ENCODE data around the gene CYP26A1. TPM values are rescaled to one million over a fixed set of nuclear protein-coding genes. Genes with fewer than 3 reads are reported as not detected.

Gene CYP26A1
- total RNA-seq, 1 donor from 2014 or later: not detected

GRCh38 chr10:93074597-93075368 is 1.1 kb downstream of the CYP26A1 start:
- H3K27me3 ChIP-seq (ENCODE audit: control insufficient read depth, insufficient read depth, low read length): peaks cover 69% of the 10 kb centered on the region
- TF ChIP-seq CTCF (IDR thresholded peaks at IDR 0.05; ENCODE audit: insufficient read depth, low read length, poor library complexity, severe bottlenecking): no peak
- no peak overlapping the region for H3K4me3 ChIP-seq (ENCODE audit: low read depth, low read length)
- H3K36me3 ChIP-seq (ENCODE audit: control insufficient read depth, insufficient read depth, low read length): no peaks in the 10 kb centered on the region
- no peak for DNase-seq (ENCODE audit: low read depth)

- H3K36me3 ChIP-seq (ENCODE audit: control insufficient read depth, insufficient read depth, low read length): no peaks in the 10 kb centered on the region
- H3K4me3 ChIP-seq (ENCODE audit: low read depth, low read length): no peak overlapping the region
- TF ChIP-seq CTCF (IDR thresholded peaks at IDR 0.05; ENCODE audit: insufficient read depth, low read length, poor library complexity, severe bottlenecking): no peak
- peaks cover 65% of the 10 kb centered on the region for H3K27me3 ChIP-seq (ENCODE audit: control insufficient read depth, insufficient read depth, low read length)
- DNase-seq (ENCODE audit: low read depth): no peak
These were observed 1.9 kb downstream of the CYP26A1 start for GRCh38 chr10:93075369-93076221.

- no peak for DNase-seq (ENCODE audit: low read depth)
- no peak for TF ChIP-seq CTCF (IDR thresholded peaks at IDR 0.05; ENCODE audit: insufficient read depth, low read length, poor library complexity, severe bottlenecking)
- Histone ChIP-seq H3K27me3 (ENCODE audit: control insufficient read depth, insufficient read depth, low read length) (peaks cover 54% of the 10 kb centered on the region), H3K4me3 (ENCODE audit: low read depth, low read length) (no peak overlapping the region), H3K36me3 (ENCODE audit: control insufficient read depth, insufficient read depth, low read length) (no peaks in the 10 kb centered on the region)
These were observed 3.2 kb downstream of the CYP26A1 start for GRCh38 chr10:93076871-93077270.

- H3K27me3 ChIP-seq (ENCODE audit: control insufficient read depth, insufficient read depth, low read length): peaks cover 44% of the 10 kb centered on the region
- no peak for DNase-seq (ENCODE audit: low read depth)
These were observed 4.2 kb downstream of the CYP26A1 start for GRCh38 chr10:93077860-93078337.

GRCh38 chr10:93079663-93080349 is 6.1 kb downstream of the CYP26A1 start:
- H3K36me3 ChIP-seq (ENCODE audit: control insufficient read depth, insufficient read depth, low read length): no peaks in the 10 kb centered on the region
- H3K4me3 ChIP-seq (ENCODE audit: low read depth, low read length): no peak overlapping the region
- peaks cover 24% of the 10 kb centered on the region for H3K27me3 ChIP-seq (ENCODE audit: control insufficient read depth, insufficient read depth, low read length)
- no peak for DNase-seq (ENCODE audit: low read depth)
- TF ChIP-seq CTCF (IDR thresholded peaks at IDR 0.05; ENCODE audit: insufficient read depth, low read length, poor library complexity, severe bottlenecking): no peak

More at GRCh38 chr10:93077860-93078337, 4.2 kb downstream of the CYP26A1 start:
- H3K36me3 ChIP-seq (ENCODE audit: control insufficient read depth, insufficient read depth, low read length): no peaks in the 10 kb centered on the region
- no peak for TF ChIP-seq CTCF (IDR thresholded peaks at IDR 0.05; ENCODE audit: insufficient read depth, low read length, poor library complexity, severe bottlenecking)
- no peak overlapping the region for H3K4me3 ChIP-seq (ENCODE audit: low read depth, low read length)

Measured in kidney epithelial cell (primary cell).